Loucy (cell line): ENCODE results near the gene SMOC2.

Experiments used
- H2AFZ ChIP-seq: fragments of 200-600 bp; sonication (generic); 2 replicates; pipeline ENCODE4 v1.6.0; 2016; ENCODE audit warnings: antibody characterized with exemption, mild to moderate bottlenecking, low read length, moderate library complexity
- H3F3A ChIP-seq: fragments of 200-600 bp; 2 replicates; pipeline ENCODE4 v1.6.0; 2016; ENCODE audit warnings: antibody characterized with exemption, low read depth, mild to moderate bottlenecking
- H3K27me3 ChIP-seq: fragments of 200-600 bp; sonication (generic); 2 replicates; pipeline ENCODE4 v1.6.1; 2014; ENCODE audit warnings: low read length, mild to moderate bottlenecking; ENCODE audit not compliant: insufficient read depth, poor library complexity, severe bottlenecking
- H3K36me3 ChIP-seq: fragments of 200-600 bp; sonication (generic); 2 replicates; pipeline ENCODE4 v1.6.1; 2016; ENCODE audit warnings: low read length; ENCODE audit not compliant: insufficient read depth
- H3K4me1 ChIP-seq: fragments of 200-600 bp; sonication (generic); 2 replicates; pipeline ENCODE4 v1.5.1; 2014; ENCODE audit warnings: low read length, mild to moderate bottlenecking; ENCODE audit not compliant: insufficient read depth, poor library complexity, severe bottlenecking
- H3K4me2 ChIP-seq: fragments of 200-600 bp; sonication (generic); 2 replicates; pipeline ENCODE4 v1.6.0; 2014; ENCODE audit warnings: antibody characterized with exemption, low read length, low read depth, mild to moderate bottlenecking; ENCODE audit not compliant: poor library complexity, severe bottlenecking
- H3K4me3 ChIP-seq: fragments of 200-600 bp; sonication (generic); 2 replicates; pipeline ENCODE4 v1.5.1; 2014; ENCODE audit warnings: low read length, mild to moderate bottlenecking, mixed read lengths; ENCODE audit not compliant: poor library complexity, severe bottlenecking
- H3K79me2 ChIP-seq: fragments of 200-600 bp; sonication (generic); 2 replicates; pipeline ENCODE4 v1.6.1; 2014; ENCODE audit warnings: low read length; ENCODE audit not compliant: insufficient read depth
- H3K9ac ChIP-seq: fragments of 200-600 bp; sonication (generic); 2 replicates; pipeline ENCODE4 v1.6.0; 2014; ENCODE audit warnings: mild to moderate bottlenecking, low read depth, low read length, moderate library complexity; ENCODE audit not compliant: poor library complexity, severe bottlenecking
- H3K9me2 ChIP-seq: fragments of 200-600 bp; sonication (generic); replicated peaks from 2 replicates; pipeline ENCODE4 v1.6.1; 2016; ENCODE audit warnings: low read depth, low read length, mixed read lengths
- H3K9me3 ChIP-seq: fragments of 200-600 bp; sonication (generic); 2 replicates; pipeline ENCODE4 v1.6.1; 2014; ENCODE audit warnings: mild to moderate bottlenecking, antibody characterized with exemption, low read length, low read depth; ENCODE audit not compliant: insufficient read depth
- H4K20me1 ChIP-seq: fragments of 200-600 bp; sonication (generic); 2 replicates; pipeline ENCODE4 v1.6.0; 2014; ENCODE audit warnings: antibody characterized with exemption, low read length, mild to moderate bottlenecking; ENCODE audit not compliant: insufficient read depth, poor library complexity, severe bottlenecking
- CTCF ChIP-seq: fragments of 200-600 bp; sonication (generic); conservative IDR thresholded peaks from 2 replicates; pipeline ENCODE4 v1.5.1; 2014; ENCODE audit warnings: mild to moderate bottlenecking, antibody characterized with exemption, low read length
- EZH2phosphoT487 ChIP-seq: fragments of 200-600 bp; IDR thresholded peaks from 2 replicates; pipeline ENCODE4 v1.6.1; 2018; ENCODE audit warnings: antibody characterized with exemption, mild to moderate bottlenecking, moderate library complexity, borderline replicate concordance

SMOC2 gene

GRCh38 chr6:168602576-168602975 is 161.6 kb downstream of the SMOC2 start:
- H3K4me1 ChIP-seq: no peaks in the 10 kb centered on the region
- no peaks in the 10 kb centered on the region for H3K9me2 ChIP-seq
- no peak overlapping the region for H2AFZ ChIP-seq
- peaks cover 12% of the 10 kb centered on the region; the same call in 1 of the 2 replicates for H3K9me3 ChIP-seq
- H3K4me3 ChIP-seq: no peak overlapping the region
- no peak overlapping the region for H3K4me2 ChIP-seq
- no peaks in the 10 kb centered on the region for H4K20me1 ChIP-seq
- no peaks in the 10 kb centered on the region for H3K27me3 ChIP-seq
- TF ChIP-seq CTCF: no peak
- TF ChIP-seq EZH2phosphoT487: no peak
- H3F3A ChIP-seq: no peaks in the 10 kb centered on the region
- H3K36me3 ChIP-seq: no peaks in the 10 kb centered on the region
- H3K9ac ChIP-seq: no peak overlapping the region
- no peaks in the 10 kb centered on the region for H3K79me2 ChIP-seq

DNA sequence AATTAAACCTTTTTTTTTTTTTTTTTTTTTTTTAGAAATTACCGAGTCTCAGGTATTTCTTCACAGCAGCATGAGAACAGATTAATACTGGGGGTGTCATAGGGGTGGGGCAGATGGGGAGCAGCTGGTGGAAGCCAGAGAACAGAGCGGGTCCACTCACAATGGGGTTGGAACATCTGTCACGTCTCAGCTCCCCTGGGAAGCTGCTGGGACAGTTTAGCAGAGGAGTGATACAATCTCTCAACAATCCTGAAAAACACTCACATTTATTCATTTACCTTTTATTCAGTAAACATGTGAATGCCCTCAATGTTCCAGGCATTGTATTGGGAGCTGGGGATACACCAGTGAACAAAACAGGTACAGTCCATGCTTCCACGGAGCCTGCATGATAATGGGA is 162.2 kb downstream of the SMOC2 start:
- H3K9me2 ChIP-seq: no peaks in the 10 kb centered on the region
- peaks cover 7% of the 10 kb centered on the region; the same call in 1 of the 2 replicates for H3K9me3 ChIP-seq
- no peaks in the 10 kb centered on the region for H3K4me1 ChIP-seq
- no peaks in the 10 kb centered on the region for H3K79me2 ChIP-seq
- H4K20me1 ChIP-seq: no peaks in the 10 kb centered on the region
- no peak overlapping the region for H3K9ac ChIP-seq
- H3K27me3 ChIP-seq: no peaks in the 10 kb centered on the region
- no peak overlapping the region for H3K4me2 ChIP-seq
- TF ChIP-seq CTCF (no peak), EZH2phosphoT487 (no peak)
- H3F3A ChIP-seq: no peaks in the 10 kb centered on the region
- no peak overlapping the region for H2AFZ ChIP-seq
- H3K4me3 ChIP-seq: no peak overlapping the region
- H3K36me3 ChIP-seq: no peaks in the 10 kb centered on the region

DNA sequence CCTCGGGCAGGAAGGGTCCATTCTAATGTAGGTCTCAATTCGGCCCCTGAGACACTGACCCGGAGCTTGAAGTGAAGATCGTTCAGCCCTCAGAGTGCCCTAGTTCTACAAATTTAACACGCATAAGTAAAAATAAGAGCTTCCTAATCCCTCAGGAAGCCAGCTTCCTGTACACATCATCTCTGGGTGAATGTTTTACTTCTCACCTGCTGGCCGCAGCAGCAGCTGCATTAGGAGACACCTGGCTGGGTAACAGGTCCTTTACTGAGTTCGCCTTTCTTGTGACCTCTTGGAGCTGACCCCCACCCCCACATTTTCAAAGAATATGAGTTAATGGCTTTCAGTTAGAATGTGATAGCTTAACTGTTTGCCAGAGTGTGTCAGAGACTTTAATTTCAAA is 165.0 kb downstream of the SMOC2 start:
- H3K4me3 ChIP-seq: no peak overlapping the region
- no peaks in the 10 kb centered on the region for H3K27me3 ChIP-seq
- no peaks in the 10 kb centered on the region for H3K9me2 ChIP-seq
- H3K79me2 ChIP-seq: no peaks in the 10 kb centered on the region
- no peak overlapping the region for H2AFZ ChIP-seq
- no peaks in the 10 kb centered on the region for H3F3A ChIP-seq
- no peak for TF ChIP-seq EZH2phosphoT487
- no peak for TF ChIP-seq CTCF
- no peak overlapping the region for H3K9ac ChIP-seq
- no peak overlapping the region for H3K4me2 ChIP-seq
- peaks cover 11% of the 10 kb centered on the region; the same call in 1 of the 2 replicates for H3K9me3 ChIP-seq
- H3K4me1 ChIP-seq: no peaks in the 10 kb centered on the region
- H3K36me3 ChIP-seq: no peaks in the 10 kb centered on the region
- H4K20me1 ChIP-seq: no peaks in the 10 kb centered on the region
